ENCODE measurements around the gene SYNJ2.

The SYNJ2 gene

GRCh38 chr6:157996918-157997702 is 15.4 kb downstream of the SYNJ2 start:
- no peaks in the 10 kb centered on the region for H3K27me3 ChIP-seq (replicated peaks)
- H3K27ac ChIP-seq: no peak overlapping the region
- DNase-seq: no peak
- in situ Hi-C loops (cut with HindIII; ENCODE audit: low pct_ligation_motif_present, low sequenced_read_pairs): no loop called here
- TF ChIP-seq CTCF (IDR thresholded peaks at IDR 0.05; ENCODE audit: low read depth, low read length, missing control alignments): no peak
- H3K36me3 ChIP-seq (replicated peaks): peaks cover 45% of the 10 kb centered on the region
- no peak overlapping the region for H3K4me3 ChIP-seq (ENCODE audit: low read depth, low read length)

GRCh38 chr6:157997893-157998608 is 16.4 kb downstream of the SYNJ2 start:
- Histone ChIP-seq H3K4me3 (ENCODE audit: low read depth, low read length) (no peak overlapping the region), H3K27me3 (replicated peaks) (no peaks in the 10 kb centered on the region), H3K36me3 (replicated peaks) (peaks cover 46% of the 10 kb centered on the region), H3K27ac (no peak overlapping the region)
- in situ Hi-C loops (cut with HindIII; ENCODE audit: low pct_ligation_motif_present, low sequenced_read_pairs): no loop called here
- no peak for TF ChIP-seq CTCF (IDR thresholded peaks at IDR 0.05; ENCODE audit: low read depth, low read length, missing control alignments)
- DNase-seq: no peak

GRCh38 chr6:157998707-157999167 is 17.1 kb downstream of the SYNJ2 start:
- no peaks in the 10 kb centered on the region for H3K27me3 ChIP-seq (replicated peaks)
- no peak for TF ChIP-seq CTCF (IDR thresholded peaks at IDR 0.05; ENCODE audit: low read depth, low read length, missing control alignments)
- in situ Hi-C loops (cut with HindIII; ENCODE audit: low pct_ligation_motif_present, low sequenced_read_pairs): no loop called here
- no peak for DNase-seq
- peaks cover 46% of the 10 kb centered on the region for H3K36me3 ChIP-seq (replicated peaks)
- no peak overlapping the region for H3K27ac ChIP-seq
- no peak overlapping the region for H3K4me3 ChIP-seq (ENCODE audit: low read depth, low read length)

GRCh38 chr6:157999168-158000051 is 17.7 kb downstream of the SYNJ2 start:
- DNase-seq: no peak
- no peak for TF ChIP-seq CTCF (IDR thresholded peaks at IDR 0.05; ENCODE audit: low read depth, low read length, missing control alignments)
- H3K27ac ChIP-seq: no peak overlapping the region
- no peak overlapping the region for H3K4me3 ChIP-seq (ENCODE audit: low read depth, low read length)
- H3K27me3 ChIP-seq (replicated peaks): no peaks in the 10 kb centered on the region
- in situ Hi-C loops (cut with HindIII; ENCODE audit: low pct_ligation_motif_present, low sequenced_read_pairs): no loop called here
- peaks cover 45% of the 10 kb centered on the region for H3K36me3 ChIP-seq (replicated peaks)

GRCh38 chr6:158000530-158001307 is 19.1 kb downstream of the SYNJ2 start:
- Histone ChIP-seq H3K36me3 (replicated peaks) (peaks cover 35% of the 10 kb centered on the region), H3K4me3 (ENCODE audit: low read depth, low read length) (no peak overlapping the region), H3K27me3 (replicated peaks) (no peaks in the 10 kb centered on the region), H3K27ac (no peak overlapping the region)
- no peak for DNase-seq
- in situ Hi-C loops (cut with HindIII; ENCODE audit: low pct_ligation_motif_present, low sequenced_read_pairs): no loop called here
- no peak for TF ChIP-seq CTCF (IDR thresholded peaks at IDR 0.05; ENCODE audit: low read depth, low read length, missing control alignments)

Data from brain microvascular endothelial cell (primary cell).